Measurements from ENCODE around the gene WDFY4.

The WDFY4 gene

GRCh38 chr10:48937796-48938195 lies 253.1 kb downstream of the WDFY4 start:
- Mint-ChIP-seq H3K4me3 (no peak overlapping the region), H3K9me3 (no peaks in the 10 kb centered on the region), H3K27me3 (no peaks in the 10 kb centered on the region), H3K27ac (no peak overlapping the region), H3K36me3 (no peaks in the 10 kb centered on the region), H3K4me1 (no peaks in the 10 kb centered on the region)

- Mint-ChIP-seq H3K36me3 (no peaks in the 10 kb centered on the region), H3K9me3 (no peaks in the 10 kb centered on the region), H3K27me3 (no peaks in the 10 kb centered on the region), H3K4me3 (no peak overlapping the region), H3K4me1 (no peaks in the 10 kb centered on the region), H3K27ac (no peak overlapping the region)
Observed at GRCh38 chr10:48938281-48938680, 253.6 kb downstream of the WDFY4 start.

- H3K27ac Mint-ChIP-seq = no peak overlapping the region
- no peaks in the 10 kb centered on the region for H3K36me3 Mint-ChIP-seq
Observed at GRCh38 chr10:48938990-48939536, 254.4 kb downstream of the WDFY4 start.

GRCh38 chr10:48939790-48940325 lies 255.2 kb downstream of the WDFY4 start, which contains the start of gene LRRC18:
Gene LRRC18, minus strand, starts transcription at chr10:48939840. Its CDS starts 25,685 bp downstream, at chr10:48914155.
- H3K4me3 Mint-ChIP-seq = no peak within 1 kb of the TSS
- no peaks in the 10 kb centered on the region for H3K9me3 Mint-ChIP-seq
- H3K27me3 Mint-ChIP-seq = no peaks in the 10 kb centered on the region
- H3K27ac Mint-ChIP-seq = no peak within 1 kb of the TSS
- no peaks in the 10 kb centered on the region for H3K4me1 Mint-ChIP-seq
- no peaks in the 10 kb centered on the region for H3K36me3 Mint-ChIP-seq

More at GRCh38 chr10:48938990-48939536, 254.4 kb downstream of the WDFY4 start:
- Mint-ChIP-seq H3K4me1 (no peaks in the 10 kb centered on the region), H3K4me3 (no peak overlapping the region), H3K27me3 (no peaks in the 10 kb centered on the region), H3K9me3 (no peaks in the 10 kb centered on the region)

DNA sequence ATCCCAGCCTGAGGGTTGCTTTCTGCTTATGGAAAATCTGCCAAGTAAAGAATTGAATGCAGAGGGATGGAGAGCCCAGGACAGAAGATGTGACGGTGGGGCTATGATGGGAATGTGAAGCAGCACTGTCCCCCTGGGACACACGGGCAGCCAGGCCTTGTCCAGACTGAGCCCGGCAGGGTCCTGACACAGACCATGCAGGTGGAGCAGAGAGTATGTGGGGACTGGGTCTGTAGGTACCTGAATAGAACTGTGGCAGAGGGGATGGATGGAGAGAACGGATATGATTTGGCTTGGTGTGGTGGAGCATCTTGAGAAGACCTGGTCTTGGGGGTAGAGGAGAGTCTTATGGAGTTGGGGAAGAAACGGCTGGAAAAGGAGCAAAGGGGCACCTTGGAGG lies 255.7 kb downstream of the WDFY4 start:
- no peaks in the 10 kb centered on the region for H3K4me1 Mint-ChIP-seq
- no peaks in the 10 kb centered on the region for H3K36me3 Mint-ChIP-seq
- no peak overlapping the region for H3K27ac Mint-ChIP-seq
- no peaks in the 10 kb centered on the region for H3K9me3 Mint-ChIP-seq
- no peaks in the 10 kb centered on the region for H3K27me3 Mint-ChIP-seq
- no peak overlapping the region for H3K4me3 Mint-ChIP-seq

GRCh38 chr10:48940958-48941357 lies 256.3 kb downstream of the WDFY4 start:
- Mint-ChIP-seq H3K4me3 (no peak overlapping the region), H3K4me1 (no peaks in the 10 kb centered on the region)

DNA sequence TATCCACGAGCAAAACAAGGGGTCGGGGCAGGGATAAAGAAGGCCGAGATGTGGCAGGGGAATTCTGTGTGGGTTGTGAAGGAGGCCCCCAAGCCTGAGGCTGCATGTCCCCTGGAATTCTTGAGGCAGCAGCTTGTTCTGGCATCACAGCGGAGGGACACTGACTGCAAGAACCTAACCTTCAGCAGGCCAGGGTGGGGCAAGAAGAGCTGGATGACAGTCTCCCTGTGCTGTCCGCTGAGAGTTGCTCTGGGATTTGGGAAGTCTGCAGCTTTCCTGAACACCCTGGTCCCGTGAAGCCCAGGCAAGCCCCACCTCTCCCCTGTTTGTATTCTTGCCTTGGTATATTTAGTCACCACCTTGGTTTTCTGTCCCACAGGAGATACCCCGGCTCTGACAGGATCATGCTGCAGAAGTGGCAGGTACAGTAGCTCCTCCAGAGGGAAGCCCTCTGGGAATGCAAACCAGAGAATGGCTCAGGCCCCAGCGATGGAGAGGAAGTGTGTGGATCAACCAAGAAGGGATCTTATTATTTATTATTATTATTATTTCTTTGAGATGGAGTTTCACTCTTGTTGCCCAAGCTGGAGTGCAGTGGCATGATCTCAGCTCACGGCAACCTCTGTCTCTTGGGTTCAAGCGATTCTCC lies 256.9 kb downstream of the WDFY4 start:
- Mint-ChIP-seq H3K27ac (no peak overlapping the region), H3K9me3 (no peaks in the 10 kb centered on the region), H3K4me3 (no peak overlapping the region), H3K36me3 (no peaks in the 10 kb centered on the region), H3K27me3 (no peaks in the 10 kb centered on the region), H3K4me1 (no peaks in the 10 kb centered on the region)

More at GRCh38 chr10:48940958-48941357, 256.3 kb downstream of the WDFY4 start:
- no peak overlapping the region for H3K27ac Mint-ChIP-seq
- H3K36me3 Mint-ChIP-seq = no peaks in the 10 kb centered on the region
- no peaks in the 10 kb centered on the region for H3K9me3 Mint-ChIP-seq
- no peaks in the 10 kb centered on the region for H3K27me3 Mint-ChIP-seq

DNA sequence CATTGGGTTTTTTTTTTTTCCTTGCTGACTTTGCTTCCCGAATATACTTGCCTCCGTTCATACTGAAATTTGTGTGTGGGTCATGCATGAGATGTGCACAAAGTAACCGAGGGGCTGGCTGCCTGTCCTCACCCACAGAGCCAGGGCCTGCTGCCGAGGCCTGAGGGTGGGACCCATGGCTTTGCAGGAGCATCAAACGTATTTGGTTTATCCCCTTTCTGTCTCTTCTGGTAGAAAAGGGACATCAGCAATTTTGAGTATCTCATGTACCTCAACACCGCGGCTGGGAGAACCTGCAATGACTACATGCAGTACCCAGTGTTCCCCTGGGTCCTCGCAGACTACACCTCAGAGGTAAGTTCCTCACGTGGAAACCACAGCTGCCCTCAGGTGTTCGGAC lies 258.4 kb downstream of the WDFY4 start:
- H3K4me3 Mint-ChIP-seq = no peak overlapping the region
- no peaks in the 10 kb centered on the region for H3K36me3 Mint-ChIP-seq
- no peaks in the 10 kb centered on the region for H3K9me3 Mint-ChIP-seq
- H3K27ac Mint-ChIP-seq = no peak overlapping the region
- no peaks in the 10 kb centered on the region for H3K27me3 Mint-ChIP-seq
- H3K4me1 Mint-ChIP-seq = no peaks in the 10 kb centered on the region

DNA sequence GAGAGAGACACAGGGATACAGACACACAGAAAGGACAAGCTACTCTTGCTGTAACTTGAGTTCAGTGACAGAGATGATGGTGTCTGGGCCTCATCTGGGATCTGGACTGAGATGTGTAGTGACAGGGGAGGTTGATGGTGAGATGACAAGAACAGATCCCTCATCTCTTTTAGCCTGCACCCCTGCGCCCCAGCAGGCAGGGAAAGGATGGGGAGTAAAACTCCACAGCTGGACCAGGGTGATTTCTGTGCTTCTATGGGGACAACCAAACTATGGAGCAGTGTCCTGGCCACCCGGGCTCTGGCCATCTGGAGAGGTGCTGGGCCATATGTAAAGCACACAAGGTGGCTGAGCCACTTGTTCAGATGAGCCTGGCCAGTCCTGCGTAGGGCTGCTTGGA lies 259.5 kb downstream of the WDFY4 start:
- no peak overlapping the region for H3K4me3 Mint-ChIP-seq
- H3K4me1 Mint-ChIP-seq = no peaks in the 10 kb centered on the region
- no peak overlapping the region for H3K27ac Mint-ChIP-seq
- no peaks in the 10 kb centered on the region for H3K9me3 Mint-ChIP-seq
- H3K36me3 Mint-ChIP-seq = no peaks in the 10 kb centered on the region
- H3K27me3 Mint-ChIP-seq = no peaks in the 10 kb centered on the region

GRCh38 chr10:48945441-48946130 lies 260.9 kb downstream of the WDFY4 start:
- no peak overlapping the region for H3K27ac Mint-ChIP-seq

DNA sequence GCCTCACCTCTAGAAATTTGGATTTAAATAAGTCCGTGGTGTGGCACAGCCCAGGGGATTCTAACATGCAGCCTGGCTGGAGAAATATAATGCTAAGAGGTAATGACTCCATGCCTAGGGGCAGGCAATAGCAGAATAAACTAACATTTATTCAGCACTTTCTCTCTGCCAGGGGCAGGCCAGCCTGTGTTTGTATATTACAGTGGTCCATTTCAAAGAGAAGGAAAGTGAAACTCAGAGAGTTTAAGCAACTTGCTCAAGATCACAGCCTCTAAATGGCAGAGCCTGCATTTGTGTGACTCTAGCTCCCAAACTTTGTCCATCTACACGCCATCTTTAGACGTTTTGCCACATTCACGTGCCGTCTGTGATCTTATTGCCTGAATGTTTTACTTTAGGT lies 261.7 kb downstream of the WDFY4 start:
- H3K36me3 Mint-ChIP-seq = no peaks in the 10 kb centered on the region
- no peak overlapping the region for H3K4me3 Mint-ChIP-seq
- no peak overlapping the region for H3K27ac Mint-ChIP-seq
- no peaks in the 10 kb centered on the region for H3K27me3 Mint-ChIP-seq
- no peaks in the 10 kb centered on the region for H3K4me1 Mint-ChIP-seq
- H3K9me3 Mint-ChIP-seq = no peaks in the 10 kb centered on the region

More at GRCh38 chr10:48945441-48946130, 260.9 kb downstream of the WDFY4 start:
- H3K9me3 Mint-ChIP-seq = no peaks in the 10 kb centered on the region
- H3K4me1 Mint-ChIP-seq = no peaks in the 10 kb centered on the region
- no peaks in the 10 kb centered on the region for H3K27me3 Mint-ChIP-seq
- H3K36me3 Mint-ChIP-seq = no peaks in the 10 kb centered on the region
- no peak overlapping the region for H3K4me3 Mint-ChIP-seq

DNA sequence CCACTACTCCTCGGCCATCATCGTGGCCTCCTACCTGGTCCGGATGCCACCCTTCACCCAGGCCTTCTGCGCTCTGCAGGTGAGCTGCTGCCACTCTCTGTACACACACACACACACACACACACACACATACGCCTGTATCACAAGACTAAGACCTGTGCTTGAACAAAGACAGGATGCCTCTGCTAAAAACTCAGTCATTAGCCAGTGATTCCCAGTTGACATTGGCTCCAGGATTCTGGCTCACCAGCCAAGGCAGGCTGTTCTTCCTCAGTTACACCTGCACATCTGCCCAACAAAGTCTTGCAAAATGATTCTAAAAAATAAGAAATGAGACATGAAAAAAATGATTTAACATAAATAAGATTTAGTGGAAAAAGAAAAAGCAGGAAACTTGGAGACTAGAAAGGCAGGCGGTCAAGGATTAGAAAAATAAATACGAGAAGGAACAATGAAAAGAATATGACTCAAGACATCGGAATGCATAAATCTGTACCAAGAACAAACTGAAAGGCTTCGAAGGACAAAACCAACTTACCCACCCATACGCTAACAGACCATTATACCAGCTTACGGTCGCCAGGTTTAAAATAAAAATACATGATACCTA lies 262.3 kb downstream of the WDFY4 start:
- no peaks in the 10 kb centered on the region for H3K36me3 Mint-ChIP-seq
- no peaks in the 10 kb centered on the region for H3K4me1 Mint-ChIP-seq
- H3K27ac Mint-ChIP-seq = no peak overlapping the region
- H3K9me3 Mint-ChIP-seq = no peaks in the 10 kb centered on the region
- no peak overlapping the region for H3K4me3 Mint-ChIP-seq
- H3K27me3 Mint-ChIP-seq = no peaks in the 10 kb centered on the region

- no peaks in the 10 kb centered on the region for H3K4me1 Mint-ChIP-seq
- H3K4me3 Mint-ChIP-seq = no peak overlapping the region
- H3K36me3 Mint-ChIP-seq = no peaks in the 10 kb centered on the region
- no peaks in the 10 kb centered on the region for H3K9me3 Mint-ChIP-seq
- H3K27me3 Mint-ChIP-seq = no peaks in the 10 kb centered on the region
- H3K27ac Mint-ChIP-seq = no peak overlapping the region
Observed at GRCh38 chr10:48947690-48948469, 263.2 kb downstream of the WDFY4 start.

DNA sequence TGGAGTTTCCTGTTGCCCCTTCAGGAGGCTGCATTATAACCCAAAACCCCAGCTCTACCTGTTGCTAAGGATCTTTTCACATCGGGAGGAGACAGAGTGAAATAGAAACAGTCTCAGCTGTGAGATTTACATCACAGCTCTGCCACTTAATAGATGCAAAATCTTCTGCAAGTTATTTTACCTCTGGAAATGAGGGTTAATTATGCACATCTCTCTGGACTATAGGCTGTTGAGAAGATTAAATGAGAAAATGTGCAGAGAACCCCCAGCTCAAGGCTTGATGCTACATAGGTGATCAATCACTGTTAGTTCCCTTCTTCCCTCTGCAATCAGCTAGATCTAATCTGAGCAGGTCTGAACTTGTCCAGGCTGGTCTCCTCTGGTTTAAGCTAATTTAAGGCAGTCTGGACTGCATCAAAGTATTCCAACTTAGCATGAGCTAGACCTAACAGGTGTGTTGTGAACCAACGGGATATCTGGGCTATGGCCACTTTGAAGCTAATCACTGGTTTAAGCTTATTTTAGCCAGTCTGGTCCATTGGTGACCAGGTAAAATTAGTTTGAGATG lies 263.9 kb downstream of the WDFY4 start:
- Mint-ChIP-seq H3K4me3 (no peak overlapping the region), H3K9me3 (no peaks in the 10 kb centered on the region), H3K36me3 (no peaks in the 10 kb centered on the region), H3K27ac (no peak overlapping the region), H3K4me1 (no peaks in the 10 kb centered on the region), H3K27me3 (no peaks in the 10 kb centered on the region)

DNA sequence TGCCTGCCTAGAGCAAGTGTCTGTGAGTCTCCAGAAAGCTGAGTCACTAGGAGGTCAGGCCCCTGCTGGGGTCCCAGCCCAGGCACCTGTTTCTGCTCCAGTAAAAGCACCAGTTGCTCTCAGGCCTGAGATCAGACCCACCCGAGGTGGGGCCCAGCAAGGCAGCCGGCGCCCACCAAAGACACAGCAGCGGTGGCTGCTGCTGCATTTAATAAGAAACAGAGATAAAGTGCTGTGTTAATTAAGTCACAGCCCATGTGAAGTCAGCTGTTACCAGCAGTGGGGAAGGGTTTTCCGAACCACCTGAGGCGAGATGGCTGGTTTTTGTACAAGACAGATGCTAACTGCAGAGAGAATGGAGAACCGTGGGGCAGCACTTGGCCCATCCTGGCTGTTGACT lies 267.0 kb downstream of the WDFY4 start:
- Mint-ChIP-seq H3K4me1 (no peaks in the 10 kb centered on the region), H3K9me3 (no peaks in the 10 kb centered on the region), H3K36me3 (no peaks in the 10 kb centered on the region), H3K4me3 (no peak overlapping the region), H3K27me3 (no peaks in the 10 kb centered on the region), H3K27ac (no peak overlapping the region)

Measured in activated naive CD4-positive, alpha-beta T cell treated with anti-CD3 and anti-CD28 coated beads, Interleukin-2, amount 50 U/mL, for 24 hours (primary cell).